NCI-H2029 treated with DMSO at 0.1 percent for 48 hours (cell line): Measurements from ENCODE around the gene NEFH.

Experiments used
- DNase-seq: peaks from one replicate; lab custom pipeline; 2025; lab: John Stamatoyannopoulos, UW

The NEFH gene

DNA sequence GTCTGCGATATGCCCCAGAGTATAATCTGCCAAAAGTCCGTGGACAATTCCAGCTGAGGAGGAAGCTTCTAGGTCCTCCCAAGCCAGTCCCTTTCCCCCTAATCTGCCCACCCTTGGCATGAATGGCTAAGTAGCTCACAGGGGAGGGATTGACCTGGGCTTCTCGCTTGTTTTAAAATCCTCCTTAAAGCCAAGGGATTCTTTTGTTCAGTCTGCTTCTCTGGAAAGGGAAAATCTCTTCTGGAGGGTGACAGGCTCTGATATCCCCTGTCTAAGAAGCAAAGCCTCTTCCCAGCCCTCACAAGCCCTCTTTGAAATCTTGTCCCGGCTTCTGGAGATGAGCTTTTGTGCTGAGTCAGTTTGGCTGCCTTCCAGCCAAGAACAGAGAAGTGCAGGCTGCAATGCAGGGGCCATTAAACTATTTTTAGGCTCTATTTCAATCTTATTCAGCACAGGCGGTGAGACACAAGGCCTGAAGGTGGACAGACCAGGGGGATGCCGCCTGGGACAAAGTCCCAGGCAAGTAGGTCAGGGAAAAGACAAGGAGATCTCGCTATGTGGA is 23.9 kb downstream of the NEFH start:
- no peak for DNase-seq

DNA sequence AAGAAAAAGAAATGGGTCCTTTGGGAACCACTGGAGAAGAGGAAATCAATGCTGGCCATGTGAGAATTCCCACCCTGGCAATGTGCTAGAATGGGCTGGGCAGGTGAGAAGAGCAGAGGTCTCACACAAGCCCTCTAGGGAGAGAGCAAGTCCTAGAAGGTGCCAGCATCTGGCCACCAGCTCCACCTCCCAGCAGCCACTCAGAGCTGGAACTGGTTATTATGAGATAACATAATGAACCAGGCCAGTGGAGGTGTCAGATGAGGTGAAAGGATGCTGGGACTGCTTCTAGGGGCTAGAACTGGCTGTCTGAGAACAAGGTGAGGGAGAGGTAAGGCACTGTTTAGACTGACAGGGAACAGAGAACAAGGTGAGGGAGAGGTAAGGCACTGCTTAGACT is 29.3 kb downstream of the NEFH start:
- DNase-seq: no peak

DNA sequence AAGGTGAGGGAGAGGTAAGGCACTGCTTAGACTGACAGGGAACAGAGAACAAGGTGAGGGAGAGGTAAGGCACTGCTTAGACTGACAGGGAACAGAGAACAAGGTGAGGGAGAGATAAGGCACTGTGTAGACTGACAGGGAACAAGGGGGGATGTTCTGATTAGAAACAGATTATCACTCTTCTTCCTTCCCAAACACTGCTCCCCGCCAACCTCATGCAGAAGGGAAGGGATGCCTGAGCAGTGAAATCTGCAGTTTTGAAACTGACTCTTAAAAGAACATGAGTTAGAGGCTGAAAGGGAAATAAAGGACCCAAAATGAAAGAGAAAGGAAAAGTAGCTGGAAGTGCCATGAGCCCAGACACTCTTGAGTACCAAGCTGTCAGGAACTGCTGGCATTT is 29.8 kb downstream of the NEFH start:
- no peak for DNase-seq

DNA sequence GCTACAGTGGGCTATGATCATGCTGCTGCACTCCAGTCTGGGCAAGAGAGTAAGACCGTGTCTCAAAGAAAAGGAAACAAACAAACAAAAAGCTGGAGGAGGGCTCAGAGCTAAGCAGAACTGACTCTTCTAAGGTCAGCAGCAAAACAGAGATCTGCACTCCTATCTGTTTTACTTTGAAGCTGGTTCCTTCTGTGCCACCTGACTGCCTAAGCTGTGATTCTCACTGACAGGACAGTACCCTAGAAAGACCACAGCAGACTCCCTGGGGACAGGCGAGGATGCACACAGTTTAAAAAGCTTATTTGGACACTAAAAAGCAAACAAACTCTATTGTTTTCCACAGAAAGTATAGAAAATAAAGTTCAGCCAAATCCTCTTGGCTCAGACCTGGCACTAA is 30.5 kb downstream of the NEFH start:
- DNase-seq: no peak

GRCh38 chr22:29511126-29511862 is 31.3 kb downstream of the NEFH start:
- no peak for DNase-seq

GRCh38 chr22:29512031-29512430 is 32.0 kb downstream of the NEFH start:
- DNase-seq: no peak

GRCh38 chr22:29517215-29517908 is 37.3 kb downstream of the NEFH start:
- DNase-seq: peak; percentile 95

DNA sequence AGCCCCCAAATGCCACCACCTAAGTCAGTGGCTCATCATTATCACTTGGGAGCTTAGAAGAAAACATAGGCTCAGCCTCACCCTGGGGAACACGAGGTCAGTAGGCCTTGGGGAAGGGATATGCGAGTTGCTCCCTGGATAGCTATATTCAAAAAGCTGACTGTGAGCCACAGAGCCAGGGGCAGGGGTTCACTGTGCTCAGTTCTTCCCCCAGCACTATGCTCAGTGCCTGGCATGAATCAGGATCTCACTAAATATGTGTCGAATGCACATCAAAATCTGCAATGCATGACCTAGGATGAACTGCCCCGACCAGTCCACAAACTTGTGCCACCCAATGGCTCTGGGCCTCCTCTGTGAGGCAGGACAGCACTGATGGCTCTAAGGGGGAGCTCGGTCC is 38.4 kb downstream of the NEFH start:
- DNase-seq: no peak

DNA sequence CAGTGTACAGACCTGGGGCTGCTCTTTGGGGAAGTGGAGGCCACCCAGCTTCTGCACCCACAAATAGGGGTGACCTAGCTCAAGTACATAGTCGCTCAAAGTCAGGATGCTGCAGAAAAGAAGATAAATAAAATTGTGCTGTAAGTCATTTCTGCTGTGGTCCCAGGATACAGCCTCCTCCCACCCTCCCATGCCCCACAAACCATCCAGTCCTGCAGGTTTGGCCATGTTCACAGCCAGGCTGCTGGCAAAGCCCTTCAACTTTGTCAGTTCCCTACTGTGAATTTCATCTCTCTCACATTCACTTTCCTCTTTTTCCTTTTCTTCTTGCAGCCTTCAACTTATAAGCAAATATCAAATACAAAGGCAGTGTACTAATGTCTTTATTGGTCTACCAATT is 40.0 kb downstream of the NEFH start:
- no peak for DNase-seq

- DNase-seq: no peak
Measured at GRCh38 chr22:29520851-29521250, 40.8 kb downstream of the NEFH start.

DNA sequence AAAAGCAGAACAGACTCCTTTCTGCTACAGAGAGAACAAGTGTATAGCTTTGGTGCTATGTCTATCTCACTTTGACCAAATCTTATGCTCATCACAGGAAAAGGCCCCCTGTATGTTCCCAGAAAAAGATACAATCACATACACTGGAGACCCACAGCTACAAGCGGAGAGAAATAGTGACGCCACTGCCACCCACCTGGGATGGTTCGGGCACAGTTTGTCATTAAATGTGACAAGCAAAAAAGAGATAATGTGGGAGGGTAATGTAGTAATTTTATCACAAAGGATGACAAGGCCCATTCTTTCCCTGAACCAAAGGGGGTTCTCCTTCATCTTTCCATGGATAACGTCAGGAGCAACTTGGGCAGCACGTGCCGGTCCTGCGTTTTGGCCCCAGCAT is 41.5 kb downstream of the NEFH start:
- DNase-seq: no peak

GRCh38 chr22:29523761-29524160 is 43.7 kb downstream of the NEFH start:
- no peak for DNase-seq

DNA sequence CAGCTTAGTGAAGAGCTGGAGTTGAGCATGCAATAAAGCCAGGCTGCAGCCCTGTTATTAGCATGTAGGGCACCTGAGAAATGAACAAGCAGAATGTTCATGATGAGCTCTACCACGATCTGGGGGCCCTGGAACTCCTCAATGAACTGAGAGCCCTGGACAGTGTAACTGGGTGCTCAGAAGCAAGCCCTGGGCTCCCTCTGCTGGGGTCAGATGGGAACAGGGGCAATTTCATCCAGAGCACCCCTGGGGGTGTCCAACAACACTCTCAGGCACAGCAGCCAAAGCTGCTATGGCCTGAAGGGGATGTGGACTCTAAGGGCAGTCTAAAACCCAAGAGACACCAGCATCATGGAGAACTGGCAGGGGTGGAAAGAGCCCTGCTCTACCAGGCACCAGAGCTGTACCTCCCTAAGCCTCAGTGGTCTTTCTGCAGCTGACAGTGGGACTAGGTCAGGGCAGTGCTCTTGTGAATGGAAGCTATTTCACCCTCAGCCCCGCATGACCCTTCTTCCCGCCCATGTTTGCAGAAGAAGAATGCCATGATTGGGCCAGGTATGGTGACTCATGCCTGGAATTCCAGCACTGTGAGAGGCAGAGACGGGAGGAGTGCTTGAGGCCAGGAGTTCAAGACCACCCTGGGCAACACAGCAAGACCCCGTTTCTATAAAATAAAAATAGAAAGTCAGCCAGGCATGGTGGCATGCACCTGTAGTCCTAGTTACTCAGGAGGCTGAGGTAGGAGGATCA is 44.6 kb downstream of the NEFH start:
- DNase-seq: no peak

- no peak for DNase-seq
Measured at GRCh38 chr22:29528144-29528543, 48.1 kb downstream of the NEFH start.

DNA sequence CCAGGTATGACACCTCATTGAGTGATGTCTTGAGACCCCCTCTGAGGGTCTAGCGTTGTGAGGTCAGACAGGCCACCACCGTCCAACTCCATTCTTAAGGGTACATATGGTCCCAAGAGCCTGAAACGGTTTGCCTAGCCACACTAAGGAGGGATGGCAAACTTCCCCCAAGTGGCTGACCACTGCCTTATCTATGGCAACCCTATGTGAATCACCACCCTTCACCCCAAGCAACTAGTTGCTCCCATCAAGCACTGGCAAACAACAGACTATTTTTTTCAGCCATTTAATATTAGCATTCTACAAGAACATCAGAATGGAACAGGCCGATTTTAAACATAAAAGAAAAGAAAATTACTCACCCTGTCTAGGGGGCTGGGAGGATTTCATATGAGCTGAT is 50.7 kb downstream of the NEFH start:
- no peak for DNase-seq

GRCh38 chr22:29531419-29531818 is 51.4 kb downstream of the NEFH start:
- no peak for DNase-seq

DNA sequence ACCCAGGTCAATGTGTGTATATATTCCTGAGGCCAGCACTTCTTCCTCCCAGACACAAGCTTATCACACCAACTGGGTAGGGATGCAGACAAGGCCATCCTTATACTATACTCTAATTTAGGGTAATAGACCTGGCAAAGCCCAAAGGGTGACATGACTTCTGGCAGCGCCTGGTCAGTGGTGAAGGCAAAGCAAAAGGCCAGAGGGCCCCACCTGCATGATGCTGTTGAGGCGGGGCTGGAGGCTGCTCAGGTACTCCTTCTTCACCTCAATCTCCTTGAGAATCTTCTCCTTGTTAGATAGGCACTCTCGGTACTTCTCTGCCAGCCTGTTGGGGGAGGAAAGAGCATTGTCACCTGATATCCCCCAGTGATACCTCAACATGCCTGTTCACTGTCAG is 56.4 kb downstream of the NEFH start:
- no peak for DNase-seq

- DNase-seq: no peak
Measured at GRCh38 chr22:29539105-29539504, 59.1 kb downstream of the NEFH start.
